OCI-LY7 (cell line): ENCODE results near the gene BTG4. TPM values are rescaled to one million over a fixed set of nuclear protein-coding genes. Genes with fewer than 3 reads are reported as not detected.

Experiments used
- BruUV-seq: library from RNA; stranded (reverse); fragments of 400-500 nt; replicated peaks from 2 replicates; lab custom pipeline; 2021; lab: Mats Ljungman, UMichigan
- CTCF ChIA-PET: fragments of 300-600 bp; sonication (Branson Sonifier 250); formaldehyde crosslinking; loops from one replicate; lab custom pipeline; 2022; ENCODE audit warnings: antibody characterized with exemption; ENCODE audit not compliant: unreplicated experiment; lab: Charles Lee
- POLR2A ChIA-PET: fragments of 300-600 bp; sonication (Branson Sonifier 250); formaldehyde crosslinking; loops from one replicate; lab custom pipeline; 2022; ENCODE audit warnings: antibody characterized with exemption; lab: Charles Lee
- DNase-seq: peaks from one replicate; pipeline ENCODE4 v3.0.0-alpha.2; 2015; ENCODE audit warnings: low spot score
- H2AFZ ChIP-seq: fragments of 200-600 bp; sonication (generic), shearing (Covaris generic); 2 replicates; pipeline ENCODE4 v1.6.1; 2014; ENCODE audit warnings: mild to moderate bottlenecking, antibody characterized with exemption, low read length, moderate library complexity
- H3K27ac ChIP-seq: fragments of 200-600 bp; sonication (generic); 2 replicates; pipeline ENCODE4 v1.5.1; 2014; ENCODE audit warnings: mixed run types, low read depth, mild to moderate bottlenecking, moderate library complexity, low read length, inconsistent platforms; ENCODE audit not compliant: poor library complexity, severe bottlenecking
- H3K36me3 ChIP-seq: fragments of 200-600 bp; sonication (generic); 2 replicates; pipeline ENCODE4 v1.6.1; 2014; ENCODE audit warnings: mild to moderate bottlenecking, antibody characterized with exemption, low read length, moderate library complexity, mixed read lengths; ENCODE audit not compliant: insufficient read depth
- H3K4me1 ChIP-seq: fragments of 200-600 bp; sonication (generic); 2 replicates; pipeline ENCODE4 v1.5.1; 2014; ENCODE audit warnings: mild to moderate bottlenecking, low read length; ENCODE audit not compliant: insufficient read depth, poor library complexity, severe bottlenecking
- H3K4me2 ChIP-seq: fragments of 200-600 bp; sonication (generic); 2 replicates; pipeline ENCODE4 v1.6.1; 2014; ENCODE audit warnings: mild to moderate bottlenecking, low read length
- H3K4me3 ChIP-seq: fragments of 200-600 bp; sonication (generic); 2 replicates; pipeline ENCODE4 v1.5.1; 2014; ENCODE audit warnings: mild to moderate bottlenecking, low read depth, low read length; ENCODE audit not compliant: poor library complexity, severe bottlenecking
- H3K79me2 ChIP-seq: fragments of 200-600 bp; sonication (generic); 2 replicates; pipeline ENCODE4 v1.6.1; 2016; ENCODE audit warnings: low read depth, mild to moderate bottlenecking, low read length, moderate library complexity, mixed read lengths; ENCODE audit not compliant: insufficient read depth
- H3K9me2 ChIP-seq: fragments of 200-600 bp; sonication (generic); 2 replicates; pipeline ENCODE4 v1.6.1; 2016; ENCODE audit warnings: mild to moderate bottlenecking, low read length, mixed read lengths; ENCODE audit not compliant: insufficient read depth
- H3K9me3 ChIP-seq: fragments of 200-600 bp; sonication (generic); 2 replicates; pipeline ENCODE4 v1.6.1; 2014; ENCODE audit warnings: mild to moderate bottlenecking, mixed run types, low read length, mixed read lengths
- H4K20me1 ChIP-seq: fragments of 200-600 bp; sonication (generic); 2 replicates; pipeline ENCODE4 v1.6.1; 2014; ENCODE audit warnings: mild to moderate bottlenecking, antibody characterized with exemption, low read length, moderate library complexity, mixed read lengths; ENCODE audit not compliant: insufficient read depth
- CTCF ChIP-seq: fragments of 200-600 bp; sonication (generic); conservative IDR thresholded peaks from 2 replicates; pipeline ENCODE4 v1.5.1; 2014; ENCODE audit warnings: mild to moderate bottlenecking, antibody characterized with exemption, low read length, moderate library complexity, mixed read lengths
- EZH2phosphoT487 ChIP-seq: fragments of 200-600 bp; sonication (generic); IDR thresholded peaks from 2 replicates; pipeline ENCODE4 v1.6.1; 2018; ENCODE audit warnings: low read depth, borderline replicate concordance, mild to moderate bottlenecking, mixed run types, antibody characterized with exemption, low read length, moderate library complexity, mixed read lengths
- intact Hi-C: fragments of 100-400 bp; cut with micrococcal nuclease; formaldehyde crosslinking; loops from one replicate; pipeline ENCODE4 v1.10.0; 2022; ENCODE audit not compliant: unreplicated experiment
- total RNA-seq, 2 experiments: library from RNA; depleted of rRNA in 1 of 2; stranded (reverse); fragments of >200 nt in 1 of 2; shearing (Covaris generic) in 1 of 2; gene quantifications; 2 replicates each; pipeline ENCODE4 v1.2.3, GENCODE V29; 2014 to 2022

Gene BTG4
- total RNA-seq, 2 experiments from 2014 or later = not detected

DNA sequence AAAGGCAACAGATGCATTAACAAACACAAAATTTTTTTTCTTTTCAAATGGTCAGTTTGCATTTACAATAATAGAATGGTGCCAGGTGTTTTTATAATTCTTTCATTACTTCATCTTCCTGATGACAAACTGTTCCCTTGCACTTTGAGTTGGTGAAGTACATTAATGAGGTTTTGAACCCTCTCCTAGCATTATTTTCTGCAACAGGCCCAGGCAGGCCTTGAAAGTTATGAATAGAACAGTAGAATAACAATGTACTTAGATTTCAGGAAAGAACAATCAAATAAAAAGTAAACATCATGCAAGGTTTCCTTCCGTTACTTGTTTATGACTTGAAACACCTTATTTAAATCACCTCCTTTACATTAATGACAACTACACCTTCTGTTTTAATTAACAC, 9.6 kb downstream of the BTG4 start:
- intact Hi-C loops = no loop called here
- Histone ChIP-seq H3K27ac (no peak overlapping the region), H2AFZ (no peak overlapping the region), H3K9me3 (no peaks in the 10 kb centered on the region), H3K4me2 (no peak overlapping the region), H3K79me2 (no peaks in the 10 kb centered on the region), H3K9me2 (no peaks in the 10 kb centered on the region), H3K4me3 (no peak overlapping the region), H3K36me3 (no peaks in the 10 kb centered on the region), H4K20me1 (no peaks in the 10 kb centered on the region), H3K4me1 (no peaks in the 10 kb centered on the region)
- TF ChIP-seq EZH2phosphoT487 (no peak), CTCF (no peak)
- ChIA-PET CTCF (no interaction called here), POLR2A (no interaction called here)
- DNase-seq = no peak
- no TSS peak for BruUV-seq

- CTCF ChIA-PET = no interaction called here
- H3K9me3 ChIP-seq = no peaks in the 10 kb centered on the region
- no TSS peak for BruUV-seq
- no peak overlapping the region for H3K4me3 ChIP-seq
- no peak for DNase-seq
- H3K36me3 ChIP-seq = no peaks in the 10 kb centered on the region
- no peak overlapping the region for H3K27ac ChIP-seq
- no peaks in the 10 kb centered on the region for H3K9me2 ChIP-seq
- H3K4me2 ChIP-seq = no peak overlapping the region
- H3K4me1 ChIP-seq = no peaks in the 10 kb centered on the region
- no peaks in the 10 kb centered on the region for H4K20me1 ChIP-seq
- no peak overlapping the region for H2AFZ ChIP-seq
- no peaks in the 10 kb centered on the region for H3K79me2 ChIP-seq
- no peak for TF ChIP-seq EZH2phosphoT487
- no peak for TF ChIP-seq CTCF
- POLR2A ChIA-PET = interaction anchor here (0.5 kb wide), 1 partner anchor 1173 kb away, joined by 4 read pairs; no protein-coding TSS in a partner anchor
- intact Hi-C loops = no loop called here
Measured at GRCh38 chr11:111500481-111500880, 11.7 kb downstream of the BTG4 start.

GRCh38 chr11:111499483-111499882, 12.7 kb downstream of the BTG4 start:
- no peaks in the 10 kb centered on the region for H3K79me2 ChIP-seq
- no peaks in the 10 kb centered on the region for H4K20me1 ChIP-seq
- no peak for DNase-seq
- no peak overlapping the region for H2AFZ ChIP-seq
- TF ChIP-seq CTCF (no peak), EZH2phosphoT487 (no peak)
- no peaks in the 10 kb centered on the region for H3K9me2 ChIP-seq
- no peaks in the 10 kb centered on the region for H3K36me3 ChIP-seq
- H3K9me3 ChIP-seq = no peaks in the 10 kb centered on the region
- H3K4me1 ChIP-seq = no peaks in the 10 kb centered on the region
- BruUV-seq = no TSS peak
- no peak overlapping the region for H3K4me2 ChIP-seq
- POLR2A ChIA-PET = no interaction called here
- intact Hi-C loops = no loop called here
- no peak overlapping the region for H3K27ac ChIP-seq
- CTCF ChIA-PET = no interaction called here
- no peak overlapping the region for H3K4me3 ChIP-seq
